ENCODE results near the gene PTPN6.

- TF ChIP-seq CHD4 (IDR thresholded peaks at IDR 0.05) = no peak
- TF ChIP-seq CTCF (IDR thresholded peaks at IDR 0.05 in 2 of 3, conservative IDR thresholded peaks at IDR 0.05 in 1 of 3; ENCODE audit: control insufficient read depth in 2 of 3, extremely low read depth in 1 of 3, insufficient read depth in 1 of 3, low read depth in 3 of 3, low read length in 3 of 3) = no peak
- TF ChIP-seq BCL3 (IDR thresholded peaks at IDR 0.05; ENCODE audit: borderline replicate concordance, insufficient read depth, low read depth, low read length, poor library complexity, severe bottlenecking) = no peak
Observed at GRCh38 chr12:6978188-6978587, 27.0 kb downstream of the PTPN6 start.

Data from GM12878 (cell line).